HG03196 (cell line): ENCODE measurements around the gene OTP.

ENCODE experiments used
- ATAC-seq: cut with Tn5 transposase; IDR thresholded peaks from one replicate; pipeline ENCODE4 v1.9.1; 2021; ENCODE audit not compliant: unreplicated experiment

The OTP gene

GRCh38 chr5:77640589-77641396, 2.3 kb upstream of the OTP start:
- no peak for ATAC-seq

GRCh38 chr5:77638763-77639671, 504 bp upstream of the OTP start:
- ATAC-seq: no peak

GRCh38 chr5:77637170-77637997, 1.1 kb downstream of the OTP start:
- ATAC-seq: no peak

GRCh38 chr5:77636641-77637169, 1.8 kb downstream of the OTP start:
- ATAC-seq: no peak

- ATAC-seq: no peak
These were observed 2.4 kb downstream of the OTP start for GRCh38 chr5:77635917-77636640.

- ATAC-seq: no peak
These were observed 3.2 kb downstream of the OTP start for GRCh38 chr5:77635067-77635916.

GRCh38 chr5:77633709-77634108, 4.8 kb downstream of the OTP start:
- no peak for ATAC-seq

GRCh38 chr5:77633207-77633675, 5.3 kb downstream of the OTP start:
- no peak for ATAC-seq

- ATAC-seq: no peak
These were observed 5.8 kb downstream of the OTP start for GRCh38 chr5:77632526-77633206.

- peak; percentile 86 for ATAC-seq
These were observed 8.3 kb downstream of the OTP start for GRCh38 chr5:77630114-77630680.

- no peak for ATAC-seq
These were observed 8.9 kb downstream of the OTP start for GRCh38 chr5:77629509-77630113.

GRCh38 chr5:77628840-77629508, 9.5 kb downstream of the OTP start:
- no peak for ATAC-seq

- no peak for ATAC-seq
These were observed 10.4 kb downstream of the OTP start for GRCh38 chr5:77627869-77628674.

- no peak for ATAC-seq
These were observed 15.2 kb downstream of the OTP start for GRCh38 chr5:77623203-77623740.

- no peak for ATAC-seq
These were observed 17.1 kb downstream of the OTP start for GRCh38 chr5:77621440-77621839.

- ATAC-seq: no peak
These were observed 18.1 kb downstream of the OTP start for GRCh38 chr5:77620405-77620804.
